ENCODE data around the gene RNF126.

DNA sequence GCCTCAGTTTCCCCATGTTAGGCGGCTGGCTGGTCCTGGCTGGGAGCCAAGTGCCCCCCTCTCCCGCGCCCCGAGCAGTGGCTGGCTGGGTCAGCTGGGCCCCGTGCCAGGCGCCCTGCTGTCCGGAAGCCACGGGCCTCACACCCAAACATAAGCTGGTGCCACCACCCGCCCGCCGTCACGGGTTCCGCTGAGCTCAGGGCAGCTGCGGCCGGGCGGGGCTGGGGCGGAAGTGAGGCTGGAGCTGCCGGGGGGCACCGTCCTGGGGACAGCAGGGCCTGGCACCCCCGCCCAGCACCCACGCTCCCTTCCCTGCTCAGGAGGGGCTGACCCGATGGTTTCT lies 54.0 kb downstream of the RNF126 start:
- TF ChIP-seq POLR2A (IDR thresholded peaks at IDR 0.05), result no peak
- TF ChIP-seq, protein P1, sequence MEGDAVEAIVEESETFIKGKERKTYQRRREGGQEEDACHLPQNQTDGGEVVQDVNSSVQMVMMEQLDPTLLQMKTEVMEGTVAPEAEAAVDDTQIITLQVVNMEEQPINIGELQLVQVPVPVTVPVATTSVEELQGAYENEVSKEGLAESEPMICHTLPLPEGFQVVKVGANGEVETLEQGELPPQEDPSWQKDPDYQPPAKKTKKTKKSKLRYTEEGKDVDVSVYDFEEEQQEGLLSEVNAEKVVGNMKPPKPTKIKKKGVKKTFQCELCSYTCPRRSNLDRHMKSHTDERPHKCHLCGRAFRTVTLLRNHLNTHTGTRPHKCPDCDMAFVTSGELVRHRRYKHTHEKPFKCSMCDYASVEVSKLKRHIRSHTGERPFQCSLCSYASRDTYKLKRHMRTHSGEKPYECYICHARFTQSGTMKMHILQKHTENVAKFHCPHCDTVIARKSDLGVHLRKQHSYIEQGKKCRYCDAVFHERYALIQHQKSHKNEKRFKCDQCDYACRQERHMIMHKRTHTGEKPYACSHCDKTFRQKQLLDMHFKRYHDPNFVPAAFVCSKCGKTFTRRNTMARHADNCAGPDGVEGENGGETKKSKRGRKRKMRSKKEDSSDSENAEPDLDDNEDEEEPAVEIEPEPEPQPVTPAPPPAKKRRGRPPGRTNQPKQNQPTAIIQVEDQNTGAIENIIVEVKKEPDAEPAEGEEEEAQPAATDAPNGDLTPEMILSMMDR (IDR thresholded peaks at IDR 0.05 in 4 of 5, conservative IDR thresholded peaks at IDR 0.05 in 1 of 5), result no peak
